H1 (cell line): ENCODE results near the gene PIP5K1C. TPM values are rescaled to one million over a fixed set of nuclear protein-coding genes. Genes with fewer than 3 reads are reported as not detected.

Source experiments
- CTCF ChIA-PET: fragments of 300-600 bp; sonication (Branson Sonifier 250); formaldehyde crosslinking; loops from one replicate; lab custom pipeline; 2021; ENCODE audit not compliant: partially characterized antibody; lab: Charles Lee
- POLR2A ChIA-PET: fragments of 300-600 bp; sonication (Branson Sonifier 250); formaldehyde crosslinking; loops from one replicate; lab custom pipeline; 2021; ENCODE audit warnings: inconsistent platforms; ENCODE audit not compliant: partially characterized antibody; lab: Charles Lee
- DNase-seq, 2 experiments: peaks; one replicate each; pipeline versions ENCODE4 v3.0.0 to v3.0.0-alpha.2; 2010 to 2022; ENCODE audit warnings: low spot score in 2 of 2, low read depth in 1 of 2, mixed read lengths in 1 of 2
- FAIRE-seq: peaks from 2 replicates; lab custom pipeline; 2011; peaks lifted over from hg19 to GRCh38; lab: Jason Lieb, UNC
- H2AFZ ChIP-seq: 2 replicates; pipeline ENCODE4 v1.8.1; 2012; ENCODE audit warnings: low read length, inconsistent platforms
- H2AK5ac ChIP-seq: 2 replicates; pipeline ENCODE4 v1.6.1; 2013; ENCODE audit warnings: low read depth, low read length
- H2BK120ac ChIP-seq: replicated peaks from 2 replicates; pipeline ENCODE3; 2013; ENCODE audit warnings: low read depth, low read length, inconsistent platforms
- H2BK12ac ChIP-seq: 2 replicates; pipeline ENCODE4 v1.6.1; 2013; ENCODE audit warnings: low read depth, low read length
- H2BK15ac ChIP-seq: 2 replicates; pipeline ENCODE4 v1.6.1; 2013; ENCODE audit warnings: low read length
- H2BK20ac ChIP-seq: 2 replicates; pipeline ENCODE4 v1.6.1; 2013; ENCODE audit warnings: low read length
- H2BK5ac ChIP-seq: 2 replicates; pipeline ENCODE4 v1.6.1; 2013; ENCODE audit warnings: low read depth, low read length
- H3K14ac ChIP-seq: 2 replicates; pipeline ENCODE4 v1.6.1; 2013; ENCODE audit warnings: inconsistent platforms; ENCODE audit not compliant: insufficient read length
- H3K18ac ChIP-seq: 2 replicates; pipeline ENCODE4 v1.6.1; 2013; ENCODE audit warnings: low read length; ENCODE audit errors: extremely low read depth
- H3K23ac ChIP-seq: 2 replicates; pipeline ENCODE4 v1.6.1; 2013; ENCODE audit warnings: inconsistent platforms; ENCODE audit not compliant: insufficient read length
- H3K23me2 ChIP-seq: 2 replicates; pipeline ENCODE4 v1.6.1; 2013; ENCODE audit warnings: low read depth, low read length
- H3K27ac ChIP-seq: 2 replicates; pipeline ENCODE4 v1.6.1; 2011; ENCODE audit warnings: low read depth, low read length, inconsistent platforms
- H3K27me3 ChIP-seq, 4 experiments: replicated peaks in 1 of 4; 1 replicate in 1 of 4; 2 replicates in 3 of 4; pipeline versions ENCODE4 v1.6.1 to v1.8.1; 2011 to 2013; ENCODE audit warnings: low read length in 3 of 4, mild to moderate bottlenecking in 3 of 4, inconsistent platforms in 2 of 4, mixed read lengths in 2 of 4, moderate library complexity in 1 of 4; ENCODE audit not compliant: control insufficient read depth in 3 of 4, insufficient read depth in 3 of 4; ENCODE audit errors: extremely low read depth in 1 of 4
- H3K36me3 ChIP-seq, 4 experiments: 2 replicates each; pipeline versions ENCODE4 v1.6.1 to v1.8.1; 2011 to 2013; ENCODE audit warnings: mild to moderate bottlenecking in 4 of 4, low read length in 3 of 4, moderate library complexity in 2 of 4, control low read depth in 1 of 4, inconsistent platforms in 1 of 4; ENCODE audit not compliant: insufficient read depth in 4 of 4, control insufficient read depth in 2 of 4
- H3K4ac ChIP-seq: replicated peaks from 2 replicates; pipeline ENCODE3; 2013; ENCODE audit warnings: low read length, low read depth, mixed read lengths, inconsistent platforms; ENCODE audit not compliant: insufficient read length
- H3K4me1 ChIP-seq, 4 experiments: replicated peaks in 1 of 4; 1 replicate in 1 of 4; 2 replicates in 3 of 4; pipeline versions ENCODE4 v1.6.1 to v1.8.1; 2011 to 2013; ENCODE audit warnings: low read length in 3 of 4, inconsistent platforms in 2 of 4, mixed read lengths in 1 of 4; ENCODE audit not compliant: insufficient read depth in 4 of 4, control insufficient read depth in 3 of 4
- H3K4me2 ChIP-seq, 2 experiments: 2 replicates each; pipeline versions ENCODE4 v1.6.1 to v1.8.1; 2011 to 2013; ENCODE audit warnings: low read depth in 2 of 2, low read length in 2 of 2, control low read depth in 1 of 2, inconsistent platforms in 1 of 2, mild to moderate bottlenecking in 1 of 2; ENCODE audit not compliant: insufficient read depth in 1 of 2
- H3K4me3 ChIP-seq, 4 experiments: fragments of 200-600, 300-600 bp in 1 of 4; sonication (generic), shearing (Covaris generic), sonication (Bioruptor Twin) in 1 of 4; 2 replicates each; pipeline versions ENCODE4 v1.5.1 to v1.8.1; 2011 to 2016; ENCODE audit warnings: low read length in 4 of 4, low read depth in 3 of 4, control low read depth in 2 of 4, inconsistent platforms in 2 of 4, mild to moderate bottlenecking in 2 of 4, mixed read lengths in 1 of 4, moderate library complexity in 1 of 4; ENCODE audit not compliant: insufficient read depth in 2 of 4; ENCODE audit errors: extremely low read depth in 1 of 4
- H3K56ac ChIP-seq: replicated peaks from 2 replicates; pipeline ENCODE3; 2013; ENCODE audit warnings: low read depth, mild to moderate bottlenecking, mixed read lengths, low read length, inconsistent platforms; ENCODE audit not compliant: insufficient read length
- H3K79me1 ChIP-seq: 2 replicates; pipeline ENCODE4 v1.6.1; 2013; ENCODE audit warnings: low read depth, low read length, control low read depth
- H3K79me2 ChIP-seq, 2 experiments: 2 replicates each; pipeline versions ENCODE4 v1.6.1 to v1.8.1; 2012 to 2013; ENCODE audit warnings: low read length in 2 of 2, mild to moderate bottlenecking in 2 of 2, inconsistent platforms in 1 of 2; ENCODE audit not compliant: insufficient read depth in 2 of 2, control insufficient read depth in 1 of 2
- H3K9ac ChIP-seq, 4 experiments: replicated peaks in 1 of 4; 1 replicate in 1 of 4; 2 replicates in 3 of 4; pipeline versions ENCODE4 v1.6.1 to v1.8.1; 2011 to 2013; ENCODE audit warnings: low read depth in 3 of 4, low read length in 3 of 4, control low read depth in 2 of 4, mild to moderate bottlenecking in 2 of 4, moderate library complexity in 2 of 4, inconsistent platforms in 1 of 4; ENCODE audit errors: extremely low read depth in 1 of 4
- H3K9me3 ChIP-seq, 2 experiments: 2 replicates each; pipeline versions ENCODE4 v1.6.1 to v1.8.1; 2012 to 2013; ENCODE audit warnings: mild to moderate bottlenecking in 2 of 2, moderate library complexity in 2 of 2, control low read depth in 1 of 2, inconsistent platforms in 1 of 2, low read depth in 1 of 2, low read length in 1 of 2, mixed read lengths in 1 of 2; ENCODE audit not compliant: insufficient read depth in 2 of 2
- H4K20me1 ChIP-seq, 2 experiments: replicated peaks in 1 of 2; 2 replicates each; pipeline versions ENCODE3 to v1.8.1; 2011 to 2013; ENCODE audit warnings: inconsistent platforms in 2 of 2, low read length in 2 of 2, mild to moderate bottlenecking in 1 of 2; ENCODE audit not compliant: insufficient read depth in 2 of 2, control insufficient read depth in 1 of 2
- H4K5ac ChIP-seq: 2 replicates; pipeline ENCODE4 v1.6.1; 2013; ENCODE audit warnings: low read length, low read depth, mixed read lengths, inconsistent platforms; ENCODE audit not compliant: insufficient read length
- H4K8ac ChIP-seq: 2 replicates; pipeline ENCODE4 v1.8.0; 2013; ENCODE audit warnings: mild to moderate bottlenecking, moderate library complexity, low read length, inconsistent platforms; ENCODE audit not compliant: insufficient read depth; ENCODE audit errors: extremely low read depth
- H4K91ac ChIP-seq: replicated peaks from 2 replicates; pipeline ENCODE3; 2013; ENCODE audit warnings: low read length, mixed read lengths, inconsistent platforms; ENCODE audit not compliant: insufficient read length
- ASH2L ChIP-seq: fragments of 200-600, 300-600 bp; sonication (generic); IDR thresholded peaks from one replicate; pipeline ENCODE4 v1.7.1; 2017; ENCODE audit warnings: low read length
- FOSL1 ChIP-seq: IDR thresholded peaks from 2 replicates; pipeline ENCODE4 v1.6.1; 2011; ENCODE audit warnings: mild to moderate bottlenecking, low read depth, low read length, moderate library complexity; ENCODE audit not compliant: insufficient read depth
- GTF2F1 ChIP-seq: IDR thresholded peaks from 2 replicates; pipeline ENCODE4 v1.6.1; 2012; ENCODE audit warnings: low read depth, low read length, improper control_type of control experiment, borderline replicate concordance
- KDM1A ChIP-seq: fragments of 200-600, 300-600 bp; sonication (generic); IDR thresholded peaks from 2 replicates; pipeline ENCODE4 v1.7.1; 2016; ENCODE audit warnings: mild to moderate bottlenecking, low read length, borderline replicate concordance
- KDM4A ChIP-seq: IDR thresholded peaks from one replicate; pipeline ENCODE4 v1.7.1; 2012; ENCODE audit warnings: low read depth, mild to moderate bottlenecking, moderate library complexity, low read length, inconsistent platforms; ENCODE audit not compliant: severe bottlenecking
- KDM5A ChIP-seq: fragments of 200-600 bp; IDR thresholded peaks from 2 replicates; pipeline ENCODE4 v1.7.1; 2012; ENCODE audit warnings: mild to moderate bottlenecking, low read length, inconsistent platforms, mixed read lengths
- SP4 ChIP-seq: IDR thresholded peaks from 2 replicates; pipeline ENCODE4 v1.6.1; 2012; ENCODE audit warnings: low read length, inconsistent platforms
- SUZ12 ChIP-seq: fragments of 200-600 bp; sonication (generic); IDR thresholded peaks from 2 replicates; pipeline ENCODE4 v1.6.1; 2012; ENCODE audit warnings: mild to moderate bottlenecking, inconsistent platforms, low read length, moderate library complexity, mixed read lengths
- TBP ChIP-seq: IDR thresholded peaks from 2 replicates; pipeline ENCODE4 v1.6.1; 2011; ENCODE audit warnings: low read depth, low read length, improper control_type of control experiment
- YY1 ChIP-seq: IDR thresholded peaks from 2 replicates; pipeline ENCODE4 v1.6.1; 2011; ENCODE audit warnings: low read depth, mild to moderate bottlenecking, low read length
- WGBS, 2 experiments: shearing (Covaris generic) in 1 of 2; methylation state at CpG; one replicate each; pipeline versions ENCODE4 v1.1.6 to v1.1.7; 2013 to 2015; ENCODE audit warnings: low lambda C conversion rate in 2 of 2, mixed read lengths in 2 of 2, inconsistent platforms in 1 of 2, low coverage in 1 of 2, missing lambda C conversion rate in 1 of 2; ENCODE audit not compliant: insufficient replicate concordance in 2 of 2, insufficient coverage in 1 of 2, insufficient read length in 1 of 2; ENCODE audit errors: extremely low coverage in 1 of 2, missing lambda C conversion rate in 1 of 2; 5-methylcytosine and 5-hydroxymethylcytosine counted together
- polyA plus RNA-seq, 7 experiments: library from polyadenylated mRNA; depleted of rRNA in 3 of 7; stranded (reverse) in 5 of 7; unstranded in 2 of 7; fragments of >200 nt in 5 of 7; fragments of 200-250 nt in 2 of 7; gene quantifications; 1 replicate in 5 of 7; 2 replicates in 1 of 7; 4 replicates in 1 of 7; pipeline versions ENCODE4 v1.2.1 to v1.2.3, GENCODE V29; 2011 to 2013; ENCODE audit warnings: missing spikeins in 2 of 7, mixed read lengths in 2 of 7
- total RNA-seq: library from RNA; stranded (reverse); fragmentation: NEBNext Ultra II Directional; extraction: Animal tissue kit (Norgen Biotek cat#: 25700); gene quantifications from 2 replicates; pipeline ENCODE4 v1.2.1, GENCODE V29; 2021
- TF ChIP-seq, protein P1 (sequence below): IDR thresholded peaks from 2 replicates; pipeline ENCODE4 v1.6.1; 2012; ENCODE audit warnings: low read length, inconsistent platforms

The PIP5K1C gene
- total and polyA plus RNA-seq, 2 of the 8 experiments (the other 6 are each of a cell fraction or from before 2014, with no cell fraction given): 10.6 to 32.9 TPM

DNA sequence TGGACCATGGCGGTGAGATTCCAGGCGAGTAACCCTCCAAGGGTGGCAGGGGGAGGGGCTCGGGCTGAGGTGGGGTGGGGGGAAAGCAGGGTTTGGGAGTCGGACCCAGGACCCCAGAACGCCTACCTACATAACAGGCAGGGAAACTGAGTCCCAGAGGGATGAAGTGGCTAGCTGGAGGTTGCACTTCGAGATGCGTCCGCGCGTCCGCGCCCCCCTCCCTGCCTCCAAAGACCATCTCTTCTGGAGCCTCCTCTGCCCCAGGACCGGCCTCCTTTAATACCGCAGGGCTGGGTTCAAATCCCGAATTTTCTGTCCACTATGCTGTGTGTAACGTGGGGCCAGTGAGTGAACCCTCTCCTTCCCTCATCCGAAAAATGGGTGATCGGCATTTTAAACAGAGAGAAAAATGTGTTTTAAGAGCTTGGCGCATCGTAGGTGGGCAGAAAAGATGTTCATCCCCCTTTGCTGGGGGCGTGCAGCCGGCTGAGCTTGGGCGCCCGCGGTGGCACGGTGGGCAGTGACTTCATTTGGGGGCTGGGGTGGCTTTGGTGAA, 21.7 kb upstream of the PIP5K1C start:
- POLR2A ChIA-PET: interaction anchor here (0.5 to 2.0 kb wide), 7 partner anchors 9 to 40 kb away, joined by 3 to 7 read pairs (median 3); partner anchors contain the start of genes MRPL54 and TJP3
- CTCF ChIA-PET: interaction anchor here (0.6 to 1.5 kb wide), 8 partner anchors 13 to 266 kb away, joined by 3 to 9 read pairs (median 4); partner anchors contain the start of genes ATCAY and TJP3
- Histone ChIP-seq H2BK15ac (no peak overlapping the region), H3K27ac (no peak overlapping the region), H3K9ac (peak overlapping the region in 1 of 4 experiments; percentile 20; a peak in 1 of 7 replicates), H3K18ac (no peak overlapping the region; the same call in 1 of the 2 replicates), H3K4ac (no peak overlapping the region), H3K23ac (no peak overlapping the region), H3K79me1 (no peaks in the 10 kb centered on the region), H3K14ac (no peak overlapping the region), H3K36me3 (no peaks in the 10 kb centered on the region), H3K4me1 (peaks cover 0 to 16% (median 10%) of the 10 kb centered on the region in 4 experiments; a peak in 6 of 7 replicates), H2BK5ac (no peak overlapping the region), H4K8ac (no peak overlapping the region; the same call in 1 of the 2 replicates), H4K20me1 (no peaks in the 10 kb centered on the region), H2BK12ac (no peak overlapping the region), H3K4me2 (peak overlapping the region; percentile 87 to 98), H3K4me3 (peak overlapping the region; percentile 65 to 81 (median 70)), H3K27me3 (peaks cover 0 to 3% (median 0%) of the 10 kb centered on the region in 4 experiments; a peak in 2 of 7 replicates), H3K56ac (no peak overlapping the region), H2AFZ (no peak overlapping the region), H4K5ac (no peak overlapping the region), H2BK120ac (no peak overlapping the region), H3K23me2 (peaks cover 8% of the 10 kb centered on the region; the same call in 1 of the 2 replicates), H3K9me3 (no peaks in the 10 kb centered on the region), H4K91ac (no peak overlapping the region), H2BK20ac (no peak overlapping the region), H2AK5ac (no peak overlapping the region), H3K79me2 (no peaks in the 10 kb centered on the region)
- TF ChIP-seq TBP (no peak), YY1 (no peak), KDM4A (peak; percentile 25), SP4 (no peak), KDM5A (no peak), GTF2F1 (no peak), FOSL1 (no peak), ASH2L (peak; percentile 49), KDM1A (no peak), SUZ12 (no peak)
- TF ChIP-seq, protein P1, sequence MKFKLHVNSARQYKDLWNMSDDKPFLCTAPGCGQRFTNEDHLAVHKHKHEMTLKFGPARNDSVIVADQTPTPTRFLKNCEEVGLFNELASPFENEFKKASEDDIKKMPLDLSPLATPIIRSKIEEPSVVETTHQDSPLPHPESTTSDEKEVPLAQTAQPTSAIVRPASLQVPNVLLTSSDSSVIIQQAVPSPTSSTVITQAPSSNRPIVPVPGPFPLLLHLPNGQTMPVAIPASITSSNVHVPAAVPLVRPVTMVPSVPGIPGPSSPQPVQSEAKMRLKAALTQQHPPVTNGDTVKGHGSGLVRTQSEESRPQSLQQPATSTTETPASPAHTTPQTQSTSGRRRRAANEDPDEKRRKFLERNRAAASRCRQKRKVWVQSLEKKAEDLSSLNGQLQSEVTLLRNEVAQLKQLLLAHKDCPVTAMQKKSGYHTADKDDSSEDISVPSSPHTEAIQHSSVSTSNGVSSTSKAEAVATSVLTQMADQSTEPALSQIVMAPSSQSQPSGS: no peak
- DNase-seq (no peak), FAIRE-seq (no peak)
- WGBS, 2 experiments: 8% methylated on average over 21 of the region's 26 CpGs; no CpG with 5 or more reads in 1 of the 2 experiments
